HG03342 (cell line): ENCODE measurements around the gene MRPL42.
"Not testable (repeated sequence)": the region's sequence is repeated elsewhere in the genome, so short reads cannot be mapped to it uniquely, and the experiment has no call there.

Experiments
- ATAC-seq: cut with Tn5 transposase; IDR thresholded peaks from one replicate; pipeline ENCODE4 v1.9.1; 2021; ENCODE audit warnings: mild to moderate bottlenecking, moderate library complexity; ENCODE audit not compliant: unreplicated experiment

Gene MRPL42

DNA sequence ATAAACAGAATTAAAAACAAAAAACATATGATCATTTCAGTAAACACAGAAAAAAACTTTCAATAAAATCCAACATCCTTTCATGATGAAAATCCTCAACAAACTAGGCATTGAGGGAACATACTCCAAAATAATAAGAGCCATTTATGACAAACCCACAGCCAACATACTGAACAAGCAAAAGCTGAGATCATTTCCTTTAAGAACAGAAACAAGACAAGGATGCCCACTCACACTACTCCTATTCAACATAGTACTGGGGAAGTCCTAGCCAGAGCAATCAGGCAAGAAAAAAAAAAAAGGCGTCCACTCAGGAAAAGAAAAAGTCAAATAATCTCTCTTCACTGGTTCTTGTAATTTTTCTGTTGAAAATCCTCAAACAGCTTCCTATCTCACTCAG, 30.1 kb downstream of the MRPL42 start:
- no peak for ATAC-seq

DNA sequence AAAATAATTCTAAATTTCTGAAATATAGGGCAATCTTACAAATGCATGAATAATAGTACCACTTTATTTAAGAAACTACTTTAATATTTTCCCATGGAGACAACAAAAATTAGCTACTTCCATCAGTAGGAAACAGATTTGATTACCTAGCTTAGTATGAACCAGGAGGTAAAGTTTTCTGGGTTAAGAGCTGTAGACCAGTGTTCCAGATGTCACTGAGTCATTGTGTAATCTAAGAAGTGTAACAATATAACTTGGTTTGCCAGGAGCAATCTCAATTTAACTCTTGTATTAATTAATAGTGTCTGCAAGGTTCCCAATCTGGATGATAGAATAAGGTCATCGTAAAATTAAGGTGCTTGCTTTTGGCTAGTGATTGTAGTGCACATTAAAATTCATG, 31.5 kb downstream of the MRPL42 start:
- not testable (repeated sequence) for ATAC-seq

DNA sequence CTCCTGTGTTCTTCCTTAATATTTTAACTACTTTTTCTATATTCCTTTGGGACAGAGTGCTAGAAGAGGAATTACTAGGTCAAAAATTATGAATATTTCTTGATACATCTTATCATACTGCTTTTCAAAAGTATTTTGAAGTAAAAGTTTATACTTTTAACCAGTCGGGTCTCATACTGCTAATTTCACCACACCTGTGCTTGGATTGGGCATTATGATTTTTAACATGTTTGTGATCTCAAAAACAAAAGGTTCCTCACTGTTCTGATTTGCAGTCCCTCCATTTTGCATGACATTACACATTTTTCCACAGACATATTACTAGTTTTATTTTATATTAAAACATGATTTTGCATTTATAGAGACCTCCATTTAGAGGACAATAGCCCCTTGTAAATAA, 32.9 kb downstream of the MRPL42 start:
- ATAC-seq: no peak

DNA sequence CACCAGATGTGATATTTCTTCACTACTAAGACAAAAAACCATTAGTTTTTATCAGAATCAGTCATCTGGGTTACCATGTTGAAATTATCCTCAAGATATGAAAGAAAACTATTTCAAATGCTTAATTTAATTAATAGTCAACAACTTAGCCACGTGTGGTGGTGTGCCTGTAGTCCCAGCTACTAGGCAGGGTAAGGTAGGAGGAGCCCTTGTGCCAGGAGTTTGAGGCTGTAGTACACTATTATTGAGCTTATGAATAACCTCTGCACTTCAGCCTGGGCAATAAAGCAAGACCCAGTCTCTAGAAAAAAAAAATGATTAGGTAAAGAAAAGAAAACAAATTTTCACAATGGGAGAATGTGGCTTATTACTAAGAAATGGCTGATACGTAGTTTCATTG, 33.4 kb downstream of the MRPL42 start:
- ATAC-seq: no peak

DNA sequence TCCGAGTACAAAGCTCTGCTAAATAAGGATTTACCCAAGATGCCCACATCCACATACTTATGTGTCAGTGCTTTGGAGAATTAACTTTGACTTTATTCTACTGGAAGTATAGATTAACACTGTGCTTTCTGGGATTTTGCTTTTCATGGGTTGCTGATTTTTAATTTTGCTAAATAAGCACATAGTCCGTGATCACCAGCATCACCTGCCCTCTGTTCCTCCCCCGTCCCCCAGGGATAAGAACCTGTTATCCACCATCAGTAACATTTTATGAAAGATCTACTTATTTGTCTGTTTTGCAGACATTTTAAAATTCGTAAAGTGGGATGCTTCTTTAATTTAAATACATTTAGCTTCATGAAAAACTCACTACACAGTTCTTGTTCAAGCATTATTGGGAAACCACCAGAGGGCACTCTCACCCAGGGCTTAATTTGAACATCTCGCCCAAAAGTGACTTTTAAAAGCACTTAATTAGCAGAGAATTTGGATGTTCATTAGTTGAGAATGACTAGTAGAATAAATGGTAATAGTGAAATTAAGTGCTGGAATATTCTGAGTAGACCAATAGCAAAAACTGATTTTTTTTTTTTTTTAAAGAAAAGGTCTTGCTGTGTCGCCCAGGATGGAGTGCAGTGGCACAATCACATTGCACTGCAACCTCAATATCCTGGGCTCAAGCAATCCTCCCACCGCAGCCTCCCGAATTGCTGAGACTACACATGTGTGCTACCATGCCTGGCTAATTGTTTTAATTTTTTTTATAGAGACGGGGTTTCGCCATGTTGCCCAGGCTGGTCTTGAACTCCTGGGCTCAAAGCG, 35.7 kb downstream of the MRPL42 start:
- no peak for ATAC-seq

DNA sequence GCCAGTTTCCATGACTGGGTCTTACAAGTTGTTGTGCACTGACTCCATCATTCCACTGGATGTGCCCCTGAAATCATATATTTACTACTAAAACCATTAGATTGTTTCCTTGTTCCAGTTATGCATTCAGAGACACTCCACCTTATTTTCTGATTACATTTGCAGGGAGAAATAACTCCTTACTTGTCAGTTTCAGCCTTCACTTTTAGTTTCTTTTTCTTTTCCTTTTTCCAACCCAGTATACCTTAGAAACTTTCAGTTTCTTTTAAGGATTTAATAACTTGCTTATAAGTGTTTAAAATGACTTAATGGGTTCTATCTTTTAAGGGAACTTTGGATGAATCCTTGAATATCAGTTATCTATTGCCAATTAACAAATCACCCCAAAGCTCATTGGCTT, 39.9 kb downstream of the MRPL42 start:
- no peak for ATAC-seq

DNA sequence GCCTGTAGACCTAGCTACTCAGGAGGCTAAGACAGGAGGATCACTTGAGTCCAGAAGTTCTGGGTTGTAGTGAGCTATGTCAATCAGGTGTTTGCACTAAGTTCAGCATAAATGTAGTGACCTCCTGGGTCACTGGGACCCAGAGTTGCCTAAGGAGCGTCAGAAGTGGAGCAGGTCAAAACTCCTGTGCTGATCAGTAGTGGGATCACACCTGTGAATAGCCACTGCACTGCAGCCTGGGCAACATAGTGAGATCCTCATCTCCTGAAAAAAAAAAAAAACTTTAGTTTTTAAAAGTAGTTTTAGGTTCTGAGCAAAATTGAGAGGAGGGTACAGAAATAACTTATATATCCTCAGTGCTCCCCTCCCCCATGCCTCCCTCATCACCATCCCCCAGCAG, 42.2 kb downstream of the MRPL42 start:
- no peak for ATAC-seq

DNA sequence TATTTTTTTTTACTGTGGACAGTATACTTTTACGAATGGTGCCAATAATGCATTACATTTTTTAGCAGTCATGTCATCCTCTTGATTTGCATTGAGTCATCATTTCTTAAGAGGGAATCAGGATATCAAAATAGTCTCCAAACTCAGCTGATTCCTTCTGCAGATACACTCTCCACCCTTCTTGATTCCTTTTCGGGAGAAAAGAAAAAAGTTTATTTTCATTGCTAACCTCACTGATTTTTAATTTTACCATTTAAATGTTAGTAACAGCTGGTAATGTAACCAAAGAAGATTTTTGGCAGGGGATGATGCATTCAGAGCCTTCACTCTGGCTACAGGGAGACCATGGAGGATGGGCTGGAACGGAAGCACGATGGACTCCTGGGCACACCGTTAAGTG, 47.5 kb downstream of the MRPL42 start:
- ATAC-seq: no peak

DNA sequence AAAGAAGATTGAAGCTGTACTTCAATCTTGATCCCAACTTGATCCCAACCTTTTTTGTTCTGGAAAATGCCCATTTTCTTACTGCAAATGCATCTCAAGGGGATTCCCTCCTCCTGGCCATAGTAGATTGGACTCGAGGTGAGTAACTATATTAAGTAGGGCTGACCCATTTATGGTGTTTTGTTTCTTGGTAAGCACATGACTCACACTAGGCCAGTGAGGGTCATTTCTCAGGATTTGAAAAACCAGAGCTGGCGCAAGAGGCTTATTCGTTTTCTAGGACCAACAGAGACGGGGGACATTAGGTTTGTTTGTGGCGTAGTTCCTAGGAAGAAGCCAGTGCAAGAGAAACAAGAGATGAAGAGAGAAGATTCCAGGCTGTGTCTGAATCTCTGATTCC, 51.4 kb downstream of the MRPL42 start:
- ATAC-seq: no peak

DNA sequence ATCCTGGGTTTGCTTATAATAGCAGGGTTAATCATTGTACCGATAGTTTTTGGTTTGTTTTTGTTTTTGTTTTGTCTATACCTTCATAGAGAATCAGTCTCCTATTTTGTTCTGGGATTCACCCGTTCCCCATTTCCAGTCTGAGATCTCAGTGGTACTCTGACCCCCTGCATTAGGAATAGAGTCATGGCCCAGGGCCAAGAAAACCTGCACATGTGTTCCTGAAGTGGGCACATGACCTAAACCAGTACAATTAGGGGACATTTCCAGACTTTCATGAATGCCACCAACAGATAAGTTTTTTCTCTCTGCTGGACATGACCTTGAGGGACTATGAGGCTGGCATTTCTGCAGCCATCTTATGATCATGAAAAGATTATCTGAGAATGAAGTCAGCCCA, 52.5 kb downstream of the MRPL42 start:
- ATAC-seq: no peak

DNA sequence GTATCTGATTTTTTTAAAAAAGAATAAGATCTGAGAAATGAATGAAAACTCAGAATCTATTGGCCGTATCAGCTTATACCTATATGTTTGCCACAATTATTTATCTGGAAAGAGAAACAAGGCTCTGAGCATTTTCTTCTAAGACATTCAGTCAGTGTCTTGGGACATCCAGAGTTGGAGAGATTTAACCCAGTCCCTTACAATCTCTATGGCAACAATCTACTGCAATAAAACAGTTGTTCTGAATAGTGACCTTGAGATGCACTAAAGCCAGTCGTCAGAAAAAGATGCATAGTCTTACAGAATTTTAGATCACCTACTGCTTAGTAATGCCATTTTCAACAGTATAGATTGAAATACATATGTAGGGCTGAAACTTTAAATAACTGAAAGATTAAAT, 53.1 kb downstream of the MRPL42 start:
- no peak for ATAC-seq

DNA sequence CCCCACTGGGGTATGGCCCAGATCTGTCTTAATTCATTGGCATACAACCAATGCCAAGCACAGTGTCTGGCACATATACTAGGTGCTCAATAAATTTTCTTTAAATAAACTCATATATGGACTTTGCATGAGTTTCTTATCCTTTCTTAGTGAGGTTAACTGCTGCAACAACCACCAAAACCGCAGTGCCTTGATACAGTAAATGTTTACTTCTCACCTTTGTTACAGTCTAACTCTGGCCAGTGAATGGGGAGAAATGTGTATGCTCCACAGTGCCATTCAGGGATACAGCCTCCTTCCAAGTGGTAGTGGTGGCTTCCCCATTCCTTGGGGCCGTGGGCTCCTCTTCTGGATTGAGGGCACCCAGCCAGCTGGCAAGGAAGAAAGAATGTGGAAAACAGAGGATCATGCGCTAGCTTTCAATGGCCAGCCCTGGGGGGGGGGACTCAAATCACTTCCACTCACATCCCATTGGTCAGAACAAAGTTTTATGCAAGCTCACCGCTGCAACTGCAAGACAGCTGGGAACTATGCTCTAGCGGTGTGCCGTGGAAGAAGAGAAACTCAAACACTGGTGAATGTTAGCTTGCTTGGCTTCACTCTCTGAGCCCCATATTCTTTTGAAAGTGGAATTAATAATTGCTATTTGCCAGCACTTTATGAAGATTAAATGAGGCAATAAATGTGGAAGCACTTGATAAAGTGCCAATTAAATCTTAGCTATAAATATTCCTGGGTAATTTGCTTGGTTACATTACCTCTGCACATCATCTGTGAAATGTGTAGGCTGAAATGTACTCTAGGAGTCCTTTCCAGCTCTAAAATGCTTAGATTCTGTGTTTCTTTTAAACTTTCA, 54.1 kb downstream of the MRPL42 start:
- no peak for ATAC-seq

DNA sequence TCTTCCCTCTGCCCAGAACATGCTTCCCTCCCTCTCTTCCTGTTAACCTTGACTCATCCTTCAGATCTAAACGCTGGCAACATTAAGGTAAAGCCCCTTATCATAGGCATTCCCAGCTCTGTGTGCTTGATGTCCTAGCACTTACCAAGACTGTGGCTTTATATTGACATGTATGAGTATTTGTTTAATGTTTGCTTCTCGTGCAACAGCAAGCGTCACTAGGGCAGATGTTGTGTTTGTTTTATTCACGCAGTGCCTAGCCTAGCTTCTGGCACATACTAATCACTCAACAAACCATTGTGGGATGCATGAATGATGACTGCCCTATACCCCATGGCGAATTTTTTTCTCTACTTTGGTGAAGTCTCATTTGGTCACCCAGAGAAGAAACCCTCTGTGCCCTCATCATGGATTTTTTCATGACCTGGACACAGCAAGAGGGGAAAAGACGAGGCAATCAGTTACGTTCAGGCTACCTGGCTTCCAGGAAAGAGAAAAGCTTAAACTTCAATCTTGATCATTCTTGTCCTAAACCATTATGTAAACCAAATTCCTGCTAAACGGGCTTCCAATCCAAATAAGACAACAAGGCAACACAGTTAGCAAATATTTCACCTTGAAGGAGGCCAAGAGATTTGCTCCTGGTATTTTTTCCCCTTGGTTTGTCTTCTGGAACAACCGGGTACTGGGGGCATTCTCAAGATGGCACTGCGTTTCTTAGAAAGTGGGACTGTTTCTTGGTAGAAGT, 57.2 kb downstream of the MRPL42 start:
- ATAC-seq: no peak

DNA sequence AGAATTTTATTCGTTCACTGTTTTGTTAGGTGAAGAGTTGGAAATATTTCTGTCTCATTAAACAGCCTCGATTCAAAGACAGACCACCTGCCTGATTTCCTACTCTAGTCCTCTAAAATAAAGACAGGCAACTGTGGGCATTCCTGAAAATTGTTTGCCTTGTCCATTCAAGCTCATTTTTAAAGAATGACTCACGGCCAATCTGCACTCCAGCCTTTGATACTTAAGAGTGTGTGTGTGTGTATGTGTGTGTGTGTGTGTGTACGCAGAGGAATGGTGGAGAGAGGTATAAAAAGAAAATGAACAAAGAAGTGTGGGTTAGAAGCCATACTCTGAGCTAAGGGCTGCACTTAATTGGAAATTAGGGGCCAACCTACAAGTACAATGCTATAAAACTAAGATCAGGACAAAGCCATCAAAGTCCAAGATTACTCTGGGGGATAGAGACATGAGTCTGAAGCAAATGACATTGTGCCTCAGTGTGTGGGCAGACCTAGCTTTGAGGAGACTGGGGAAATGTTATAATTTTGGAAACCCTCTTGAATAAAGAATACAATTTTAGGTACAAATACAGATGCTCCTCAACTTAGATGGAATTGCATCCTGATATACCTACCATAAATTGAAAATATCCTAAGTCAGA, 59.6 kb downstream of the MRPL42 start:
- no peak for ATAC-seq

DNA sequence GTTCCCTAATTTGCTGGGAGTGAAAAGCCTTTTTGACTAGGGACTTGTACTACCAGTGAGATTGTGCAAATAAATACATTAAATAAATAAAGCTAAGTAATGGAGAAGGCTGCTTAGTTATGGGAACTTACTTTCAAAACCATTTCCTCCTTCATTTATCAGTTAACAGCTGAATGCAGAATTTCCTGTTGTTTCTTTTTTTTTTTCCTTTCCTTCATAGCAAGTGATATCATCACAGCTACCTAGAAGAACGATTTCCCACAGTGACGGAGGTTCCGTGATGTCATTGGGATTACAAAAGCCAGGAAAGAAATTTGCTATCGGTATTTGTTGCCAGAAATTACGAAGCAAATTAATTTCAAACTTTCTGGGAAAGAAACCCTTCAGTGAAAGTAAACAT, 63.0 kb downstream of the MRPL42 start:
- ATAC-seq: no peak

DNA sequence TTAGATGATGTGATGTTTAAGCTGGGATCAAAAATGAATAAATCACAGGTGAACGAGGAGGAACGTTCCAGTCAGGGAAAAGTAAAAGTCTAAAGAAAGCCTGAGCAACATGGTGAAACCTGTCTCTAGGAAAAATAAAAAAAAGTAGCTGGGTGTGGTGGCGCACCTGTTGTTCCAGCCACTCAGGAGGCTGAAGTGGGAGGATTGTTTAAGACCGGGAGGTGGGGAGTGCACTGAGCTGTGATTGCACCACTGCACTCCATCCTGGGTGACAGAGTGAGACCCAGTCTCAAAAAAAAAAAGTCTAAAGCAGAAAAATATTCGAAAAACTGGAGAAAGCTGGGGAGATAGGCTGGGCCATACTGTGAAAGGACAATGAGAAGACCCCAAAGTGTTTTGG, 66.0 kb downstream of the MRPL42 start:
- no peak for ATAC-seq

DNA sequence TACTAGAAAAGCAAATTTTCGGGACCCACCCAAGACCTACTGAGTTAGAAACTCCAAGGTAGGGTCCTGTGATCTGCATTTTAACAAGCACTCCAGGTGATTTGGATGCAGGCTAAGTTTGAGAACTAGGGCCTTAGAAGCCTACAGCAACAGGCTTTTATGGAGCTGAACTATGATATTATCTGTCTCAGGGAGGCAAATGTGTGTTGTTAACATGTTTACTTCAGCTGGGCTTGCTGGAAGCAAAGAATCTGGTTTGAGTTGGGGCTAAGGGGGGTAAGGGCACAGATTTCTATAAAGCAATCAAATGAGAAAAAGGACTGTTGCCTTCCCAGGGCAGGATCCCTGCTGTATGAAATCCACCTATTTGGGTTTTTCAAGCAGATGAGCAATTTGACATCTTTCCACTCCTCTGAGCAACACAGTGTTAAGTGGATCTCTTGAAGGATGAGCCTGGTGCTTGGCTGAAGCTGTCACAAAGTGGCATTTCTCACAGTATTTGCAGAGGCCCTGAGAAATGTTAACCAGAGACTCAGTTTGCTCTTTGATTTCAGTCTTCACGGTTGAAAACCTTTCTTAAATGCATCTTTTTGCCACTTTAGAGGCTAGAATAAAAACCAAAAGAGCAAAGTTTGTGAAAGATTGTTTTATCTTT, 68.9 kb downstream of the MRPL42 start:
- no peak for ATAC-seq

DNA sequence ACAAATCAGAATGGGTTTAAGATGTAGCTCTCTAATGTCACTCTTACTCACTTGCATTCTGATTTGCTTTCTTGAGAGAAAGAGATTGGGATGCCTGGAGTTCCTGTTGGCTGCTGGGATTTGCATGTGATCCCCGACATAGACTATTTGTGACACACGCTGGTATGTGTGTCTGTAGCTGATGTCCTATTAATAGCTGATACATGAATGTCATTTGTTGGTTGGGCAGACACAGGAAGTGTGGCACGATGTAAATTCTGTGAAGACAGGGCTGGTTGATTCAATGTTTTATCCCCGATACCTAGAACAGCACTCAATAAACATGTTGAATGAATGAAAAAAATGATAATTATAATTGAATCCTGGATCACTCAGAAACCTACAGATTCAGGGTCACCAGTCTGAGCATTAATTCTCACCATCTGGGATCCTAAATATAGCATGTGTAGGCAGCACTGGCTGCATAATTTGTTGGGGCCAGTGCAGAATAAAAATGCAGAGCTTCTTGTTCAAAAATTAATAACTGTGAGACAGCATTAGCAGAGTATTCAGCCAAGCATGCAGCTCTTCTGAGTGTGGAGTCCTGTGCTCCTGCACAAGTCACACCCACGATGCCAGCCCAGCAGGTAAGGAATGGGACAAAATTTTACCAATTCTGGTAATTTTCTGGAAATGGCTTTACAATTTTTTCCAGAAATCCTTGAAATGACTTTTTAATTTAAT, 69.6 kb downstream of the MRPL42 start:
- peak; percentile 83 for ATAC-seq

DNA sequence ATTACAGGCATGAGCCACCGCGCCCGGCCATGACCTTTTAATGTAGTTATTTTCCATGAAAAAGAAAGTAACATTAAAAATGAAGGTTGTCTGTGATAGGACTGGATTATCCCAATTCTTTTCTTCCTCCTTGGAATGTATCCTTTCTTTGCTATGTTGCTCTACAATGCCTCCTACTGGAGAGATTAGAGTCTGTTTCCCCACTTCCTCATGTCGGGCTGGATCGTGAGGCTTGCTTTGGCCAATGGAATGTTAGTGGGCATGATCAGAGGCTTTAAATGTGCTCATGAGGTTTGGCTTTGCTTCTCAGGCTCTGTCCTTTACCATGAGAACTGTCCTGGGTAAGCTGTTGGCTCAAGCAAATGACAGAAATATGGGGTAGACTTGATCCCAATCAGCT, 70.5 kb downstream of the MRPL42 start:
- no peak for ATAC-seq

DNA sequence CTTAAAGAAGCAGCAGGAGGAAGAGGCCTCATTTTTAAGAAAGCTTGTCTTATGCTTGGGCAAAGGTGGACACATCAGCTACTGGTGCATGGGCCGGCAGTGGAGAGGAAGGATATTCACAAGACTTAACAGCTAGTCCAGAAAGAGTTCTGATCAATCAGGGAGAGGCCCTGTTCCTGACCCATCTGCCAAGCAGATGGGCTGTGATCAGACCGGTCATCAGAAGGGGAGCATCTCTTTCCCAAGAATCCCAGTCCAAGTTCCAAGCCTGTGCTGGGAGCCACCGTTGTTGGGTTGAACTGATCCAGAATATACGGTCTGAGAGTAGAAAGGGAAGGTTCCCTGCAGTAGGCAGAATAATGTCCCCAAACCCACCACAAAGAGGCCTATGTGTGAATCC, 72.5 kb downstream of the MRPL42 start:
- no peak for ATAC-seq
